Measurements from ENCODE around the gene OLFML3. TPM values are rescaled to one million over a fixed set of nuclear protein-coding genes. Genes with fewer than 3 reads are reported as not detected.

OLFML3 gene
- total RNA-seq, 6 donors from 2014 or later: 11.5 to 59.9 (median 36.6) TPM

GRCh38 chr1:113934006-113934405, 45.3 kb upstream of the OLFML3 start:
- no peak for TF ChIP-seq POLR2A (IDR thresholded peaks at IDR 0.05)
- no peak for TF ChIP-seq POLR2AphosphoS5 (IDR thresholded peaks at IDR 0.05)
- no peak for TF ChIP-seq EP300 (IDR thresholded peaks at IDR 0.05)
- no peak for TF ChIP-seq CTCF (IDR thresholded peaks at IDR 0.05)
- Histone ChIP-seq H3K27me3 (no peaks in the 10 kb centered on the region), H3K27ac (peak overlapping the region in 1 of 4 donors; percentile 35), H3K4me3 (no peak overlapping the region), H3K36me3 (no peaks in the 10 kb centered on the region), H3K9me3 (no peaks in the 10 kb centered on the region), H3K4me1 (peaks cover 40 to 60% (median 45%) of the 10 kb centered on the region in 4 donors)
- no peak for DNase-seq
- no peak for ATAC-seq (ENCODE audit: low FRiP score in 2 of 2)

- H3K9me3 ChIP-seq: no peaks in the 10 kb centered on the region
- DNase-seq (no peak), ATAC-seq (ENCODE audit: low FRiP score in 2 of 2) (no peak)
- no peak for TF ChIP-seq CTCF (IDR thresholded peaks at IDR 0.05)
- no peak for TF ChIP-seq EP300 (IDR thresholded peaks at IDR 0.05)
- TF ChIP-seq POLR2AphosphoS5 (IDR thresholded peaks at IDR 0.05): no peak
- no peak for TF ChIP-seq POLR2A (IDR thresholded peaks at IDR 0.05)
- no peak overlapping the region for H3K4me3 ChIP-seq
- H3K27ac ChIP-seq: peak overlapping the region in 1 of 4 donors; percentile 35
- peaks cover 44 to 66% (median 48%) of the 10 kb centered on the region in 4 donors for H3K4me1 ChIP-seq
- H3K36me3 ChIP-seq: no peaks in the 10 kb centered on the region
- no peaks in the 10 kb centered on the region for H3K27me3 ChIP-seq
- 69 to 76% methylated on average over 5 of the region's 5 CpGs for WGBS, 2 donors
These were observed 44.7 kb upstream of the OLFML3 start for GRCh38 chr1:113934511-113935055.

- no peaks in the 10 kb centered on the region for H3K36me3 ChIP-seq
- H3K27me3 ChIP-seq: no peaks in the 10 kb centered on the region
- H3K4me3 ChIP-seq: no peak overlapping the region
- H3K27ac ChIP-seq: no peak overlapping the region
- H3K9me3 ChIP-seq: no peaks in the 10 kb centered on the region
- 93 to 100% methylated on average over 1 of the region's 1 CpG for WGBS, 2 donors
- peaks cover 44 to 72% (median 52%) of the 10 kb centered on the region in 4 donors for H3K4me1 ChIP-seq
- TF ChIP-seq POLR2A (IDR thresholded peaks at IDR 0.05) (no peak), EP300 (IDR thresholded peaks at IDR 0.05) (no peak), CTCF (IDR thresholded peaks at IDR 0.05) (no peak), POLR2AphosphoS5 (IDR thresholded peaks at IDR 0.05) (no peak)
- ATAC-seq (ENCODE audit: low FRiP score in 2 of 2): no peak
- DNase-seq: no peak
These were observed 44.1 kb upstream of the OLFML3 start for GRCh38 chr1:113935176-113935575.

GRCh38 chr1:113935970-113936369, 43.3 kb upstream of the OLFML3 start:
- H3K27ac ChIP-seq: no peak overlapping the region
- H3K27me3 ChIP-seq: no peaks in the 10 kb centered on the region
- DNase-seq: no peak
- H3K4me1 ChIP-seq: peaks cover 39 to 71% (median 54%) of the 10 kb centered on the region in 4 donors
- peaks cover 5 to 7% (median 7%) of the 10 kb centered on the region in 4 donors for H3K36me3 ChIP-seq
- no peak overlapping the region for H3K4me3 ChIP-seq
- H3K9me3 ChIP-seq: no peaks in the 10 kb centered on the region
- WGBS, 2 donors: 70 to 82% methylated on average over 1 of the region's 1 CpG
- TF ChIP-seq POLR2A (IDR thresholded peaks at IDR 0.05) (no peak), POLR2AphosphoS5 (IDR thresholded peaks at IDR 0.05) (no peak), EP300 (IDR thresholded peaks at IDR 0.05) (no peak), CTCF (IDR thresholded peaks at IDR 0.05) (no peak)
- no peak for ATAC-seq (ENCODE audit: low FRiP score in 2 of 2)

GRCh38 chr1:113937146-113937545, 42.1 kb upstream of the OLFML3 start:
- peaks cover 5 to 19% (median 13%) of the 10 kb centered on the region in 4 donors for H3K36me3 ChIP-seq
- no peak overlapping the region for H3K4me3 ChIP-seq
- H3K27me3 ChIP-seq: no peaks in the 10 kb centered on the region
- peak overlapping the region in 1 of 4 donors; percentile 35 for H3K27ac ChIP-seq
- no peak for DNase-seq
- no peak for ATAC-seq (ENCODE audit: low FRiP score in 2 of 2)
- TF ChIP-seq EP300 (IDR thresholded peaks at IDR 0.05) (no peak), POLR2AphosphoS5 (IDR thresholded peaks at IDR 0.05) (no peak), CTCF (IDR thresholded peaks at IDR 0.05) (no peak)
- WGBS, 2 donors: 47 to 63% methylated on average over 1 of the region's 1 CpG
- H3K4me1 ChIP-seq: peaks cover 29 to 62% (median 45%) of the 10 kb centered on the region in 4 donors
- H3K9me3 ChIP-seq: no peaks in the 10 kb centered on the region
